ENCODE data around the gene SYNGR3.

The SYNGR3 gene

DNA sequence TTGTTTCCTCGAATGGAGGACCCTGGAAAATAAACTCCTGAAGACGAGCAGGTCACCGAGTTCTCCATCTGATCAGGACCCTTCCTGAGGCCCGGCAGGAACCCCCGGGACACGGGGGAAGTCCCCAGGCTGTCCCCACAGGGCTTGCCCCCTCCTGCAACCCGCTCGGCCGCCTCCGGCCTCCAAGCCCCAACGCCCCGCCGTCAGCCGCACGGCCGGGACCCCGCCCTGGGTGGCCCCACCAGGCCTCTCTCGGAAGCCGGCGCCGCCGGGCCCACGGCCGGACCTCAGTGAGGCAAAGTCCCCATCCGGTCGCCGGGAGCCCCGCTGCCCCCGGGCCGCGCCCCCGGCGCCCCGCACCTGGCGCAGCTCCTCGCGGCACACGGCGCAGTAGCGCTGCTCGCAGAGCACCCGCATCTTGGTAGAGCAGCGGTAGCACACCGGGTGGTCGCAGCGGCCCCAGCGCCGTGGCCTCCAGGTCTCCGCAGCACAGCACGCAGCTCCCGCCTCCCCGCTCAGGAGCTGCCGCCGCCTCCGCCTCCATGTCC, 19.5 kb downstream of the SYNGR3 start:
- TF ChIP-seq SIN3A (IDR thresholded peaks at IDR 0.05; ENCODE audit: borderline replicate concordance, insufficient read depth, low read length) = no peak
- TF ChIP-seq, protein P1, sequence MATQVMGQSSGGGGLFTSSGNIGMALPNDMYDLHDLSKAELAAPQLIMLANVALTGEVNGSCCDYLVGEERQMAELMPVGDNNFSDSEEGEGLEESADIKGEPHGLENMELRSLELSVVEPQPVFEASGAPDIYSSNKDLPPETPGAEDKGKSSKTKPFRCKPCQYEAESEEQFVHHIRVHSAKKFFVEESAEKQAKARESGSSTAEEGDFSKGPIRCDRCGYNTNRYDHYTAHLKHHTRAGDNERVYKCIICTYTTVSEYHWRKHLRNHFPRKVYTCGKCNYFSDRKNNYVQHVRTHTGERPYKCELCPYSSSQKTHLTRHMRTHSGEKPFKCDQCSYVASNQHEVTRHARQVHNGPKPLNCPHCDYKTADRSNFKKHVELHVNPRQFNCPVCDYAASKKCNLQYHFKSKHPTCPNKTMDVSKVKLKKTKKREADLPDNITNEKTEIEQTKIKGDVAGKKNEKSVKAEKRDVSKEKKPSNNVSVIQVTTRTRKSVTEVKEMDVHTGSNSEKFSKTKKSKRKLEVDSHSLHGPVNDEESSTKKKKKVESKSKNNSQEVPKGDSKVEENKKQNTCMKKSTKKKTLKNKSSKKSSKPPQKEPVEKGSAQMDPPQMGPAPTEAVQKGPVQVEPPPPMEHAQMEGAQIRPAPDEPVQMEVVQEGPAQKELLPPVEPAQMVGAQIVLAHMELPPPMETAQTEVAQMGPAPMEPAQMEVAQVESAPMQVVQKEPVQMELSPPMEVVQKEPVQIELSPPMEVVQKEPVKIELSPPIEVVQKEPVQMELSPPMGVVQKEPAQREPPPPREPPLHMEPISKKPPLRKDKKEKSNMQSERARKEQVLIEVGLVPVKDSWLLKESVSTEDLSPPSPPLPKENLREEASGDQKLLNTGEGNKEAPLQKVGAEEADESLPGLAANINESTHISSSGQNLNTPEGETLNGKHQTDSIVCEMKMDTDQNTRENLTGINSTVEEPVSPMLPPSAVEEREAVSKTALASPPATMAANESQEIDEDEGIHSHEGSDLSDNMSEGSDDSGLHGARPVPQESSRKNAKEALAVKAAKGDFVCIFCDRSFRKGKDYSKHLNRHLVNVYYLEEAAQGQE (IDR thresholded peaks at IDR 0.05; ENCODE audit: insufficient read depth in 1 of 2, low read depth in 2 of 2, low read length in 2 of 2) = no peak
- TF ChIP-seq FOXP2 (optimal IDR thresholded peaks at IDR 0.05; ENCODE audit: borderline replicate concordance, extremely low read depth, extremely low read length, insufficient read depth) = no peak
- TF ChIP-seq POLR2AphosphoS5 (IDR thresholded peaks at IDR 0.05; ENCODE audit: low read depth, low read length) = no peak
- TF ChIP-seq TAF1 (IDR thresholded peaks at IDR 0.05; ENCODE audit: borderline replicate concordance, insufficient read depth, low read length) = no peak

DNA sequence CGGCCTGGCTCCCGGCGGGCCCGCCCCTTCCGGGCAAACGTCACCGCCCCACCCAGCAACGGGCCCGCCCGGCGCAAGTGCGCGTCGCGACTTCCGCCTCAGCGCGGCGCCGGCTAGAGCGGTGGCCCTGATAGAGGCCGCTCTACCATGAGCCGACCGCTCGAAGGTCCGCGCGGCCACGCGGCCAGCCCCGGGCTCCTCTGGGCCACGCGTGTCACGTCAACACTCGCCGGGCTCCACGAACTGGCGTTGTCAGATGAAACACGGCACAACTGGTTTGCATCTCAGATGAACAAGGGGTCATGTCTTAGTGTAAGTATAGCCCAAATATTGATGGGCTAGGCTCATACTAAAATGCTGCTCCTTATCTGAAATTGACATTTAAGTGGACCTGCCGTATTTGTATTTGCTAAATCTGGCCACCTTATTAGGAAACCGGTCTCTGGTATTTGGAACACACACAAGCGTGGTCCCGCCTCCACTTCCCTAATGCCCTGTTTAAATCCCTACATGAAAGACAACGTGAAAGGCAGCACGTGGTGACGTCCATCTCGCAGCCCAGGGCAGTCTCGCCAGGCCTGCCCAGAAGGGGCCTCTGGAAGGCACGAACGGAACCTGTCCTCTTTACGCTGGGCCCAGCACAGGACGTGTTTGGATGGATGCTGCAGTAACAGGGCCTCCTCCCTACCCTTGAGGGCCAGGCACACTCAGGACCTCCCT, 20.2 kb downstream of the SYNGR3 start, which contains the start of gene ZNF598:
TSS of gene ZNF598 (minus strand) at position 31 of the 720 bp plus-strand sequence.
- TF ChIP-seq SIN3A (IDR thresholded peaks at IDR 0.05; ENCODE audit: borderline replicate concordance, insufficient read depth, low read length) (no peak), POLR2AphosphoS5 (IDR thresholded peaks at IDR 0.05; ENCODE audit: low read depth, low read length) (peak; percentile 71), TAF1 (IDR thresholded peaks at IDR 0.05; ENCODE audit: borderline replicate concordance, insufficient read depth, low read length) (peak; percentile 73; the same call in 1 of the 2 replicates), FOXP2 (optimal IDR thresholded peaks at IDR 0.05; ENCODE audit: borderline replicate concordance, extremely low read depth, extremely low read length, insufficient read depth) (no peak)
- TF ChIP-seq, protein P1 (IDR thresholded peaks at IDR 0.05; ENCODE audit: insufficient read depth in 1 of 2, low read depth in 2 of 2, low read length in 2 of 2) = peak in 1 of 2 experiments; percentile 39; a peak in 2 of 4 replicates

DNA sequence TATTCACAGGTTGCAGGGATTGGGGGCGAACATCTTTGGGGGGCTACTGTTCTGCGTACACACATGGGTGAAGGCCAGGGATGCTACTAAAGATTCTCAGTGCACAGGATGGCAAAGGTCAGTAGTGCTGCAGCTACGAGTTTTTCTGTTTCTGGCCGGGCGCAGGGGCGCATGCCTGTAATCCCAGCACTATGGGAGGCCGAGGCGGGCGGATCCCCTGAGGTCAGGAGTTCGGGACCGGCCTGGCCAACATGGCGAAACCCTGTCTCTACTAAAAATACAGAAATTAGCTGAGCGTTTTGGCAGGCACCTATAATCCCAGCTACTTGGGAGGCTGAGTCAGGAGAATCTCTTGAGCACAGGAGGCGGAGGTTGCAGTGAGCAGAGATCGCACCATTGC, 23.8 kb downstream of the SYNGR3 start:
- TF ChIP-seq SIN3A (IDR thresholded peaks at IDR 0.05; ENCODE audit: borderline replicate concordance, insufficient read depth, low read length) (no peak), FOXP2 (optimal IDR thresholded peaks at IDR 0.05; ENCODE audit: borderline replicate concordance, extremely low read depth, extremely low read length, insufficient read depth) (no peak), TAF1 (IDR thresholded peaks at IDR 0.05; ENCODE audit: borderline replicate concordance, insufficient read depth, low read length) (no peak), POLR2AphosphoS5 (IDR thresholded peaks at IDR 0.05; ENCODE audit: low read depth, low read length) (no peak)
- TF ChIP-seq, protein P1 (IDR thresholded peaks at IDR 0.05; ENCODE audit: insufficient read depth in 1 of 2, low read depth in 2 of 2, low read length in 2 of 2) = no peak

DNA sequence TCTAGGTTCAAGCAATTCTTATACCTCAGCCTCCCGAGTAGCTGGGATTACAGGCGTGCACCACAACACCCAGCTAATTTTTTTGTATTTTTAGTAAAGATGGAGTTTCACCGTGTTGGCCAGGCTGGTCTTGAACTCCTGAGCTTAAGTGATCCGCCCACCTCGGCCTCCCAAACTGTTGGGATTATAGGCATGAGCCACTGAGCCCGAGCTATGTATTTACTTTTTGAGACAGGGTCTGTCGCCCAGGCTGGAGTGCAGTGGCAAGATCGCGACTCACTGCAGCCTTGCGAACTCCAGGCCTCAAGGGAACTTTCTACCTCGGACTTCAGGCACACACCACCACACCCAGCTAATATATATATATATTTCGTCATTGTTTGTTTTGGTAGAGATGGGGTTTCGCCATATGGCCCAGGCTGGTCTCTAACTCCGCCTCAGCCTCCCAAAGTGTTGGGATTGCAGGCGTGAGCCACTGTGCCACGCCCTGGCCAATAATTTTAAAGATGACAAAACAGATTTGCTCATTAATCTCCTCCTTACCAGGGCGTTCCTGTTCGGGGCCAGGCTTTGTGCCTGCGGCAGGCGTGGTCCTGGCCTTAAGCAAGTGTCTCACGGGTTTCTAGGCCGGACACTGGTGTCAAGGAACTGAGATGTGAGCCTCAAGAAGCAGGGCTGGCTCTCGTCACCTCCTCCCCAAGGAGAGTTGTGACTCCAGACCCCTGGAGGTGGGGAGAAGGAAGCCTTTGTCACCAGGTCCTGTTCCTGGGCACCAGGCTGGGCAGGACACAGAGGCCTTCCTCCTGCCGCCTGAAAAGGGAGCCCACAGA, 25.6 kb downstream of the SYNGR3 start:
- TF ChIP-seq SIN3A (IDR thresholded peaks at IDR 0.05; ENCODE audit: borderline replicate concordance, insufficient read depth, low read length) (no peak), POLR2AphosphoS5 (IDR thresholded peaks at IDR 0.05; ENCODE audit: low read depth, low read length) (no peak), FOXP2 (optimal IDR thresholded peaks at IDR 0.05; ENCODE audit: borderline replicate concordance, extremely low read depth, extremely low read length, insufficient read depth) (no peak), TAF1 (IDR thresholded peaks at IDR 0.05; ENCODE audit: borderline replicate concordance, insufficient read depth, low read length) (no peak)
- TF ChIP-seq, protein P1 (IDR thresholded peaks at IDR 0.05; ENCODE audit: insufficient read depth in 1 of 2, low read depth in 2 of 2, low read length in 2 of 2) = no peak

All from PFSK-1 (cell line).